ENCODE data around the gene ADSL.

The ADSL gene

GRCh38 chr22:40429481-40429880 is 83.2 kb downstream of the ADSL start:
- no peak for TF ChIP-seq CTCF (IDR thresholded peaks at IDR 0.05)

GRCh38 chr22:40430991-40431390 is 84.7 kb downstream of the ADSL start:
- no peak for TF ChIP-seq CTCF (IDR thresholded peaks at IDR 0.05)

- TF ChIP-seq CTCF (IDR thresholded peaks at IDR 0.05), result no peak
Measured at GRCh38 chr22:40432157-40432556, 85.9 kb downstream of the ADSL start.

GRCh38 chr22:40432625-40433024 is 86.3 kb downstream of the ADSL start:
- no peak for TF ChIP-seq CTCF (IDR thresholded peaks at IDR 0.05)

GRCh38 chr22:40433416-40434090 is 87.3 kb downstream of the ADSL start:
- TF ChIP-seq CTCF (IDR thresholded peaks at IDR 0.05), result no peak

GRCh38 chr22:40434106-40434505 is 87.8 kb downstream of the ADSL start:
- TF ChIP-seq CTCF (IDR thresholded peaks at IDR 0.05), result no peak

GRCh38 chr22:40434745-40435144 is 88.4 kb downstream of the ADSL start:
- TF ChIP-seq CTCF (IDR thresholded peaks at IDR 0.05), result no peak
